Measurements from ENCODE around the gene IRAG1.

DNA sequence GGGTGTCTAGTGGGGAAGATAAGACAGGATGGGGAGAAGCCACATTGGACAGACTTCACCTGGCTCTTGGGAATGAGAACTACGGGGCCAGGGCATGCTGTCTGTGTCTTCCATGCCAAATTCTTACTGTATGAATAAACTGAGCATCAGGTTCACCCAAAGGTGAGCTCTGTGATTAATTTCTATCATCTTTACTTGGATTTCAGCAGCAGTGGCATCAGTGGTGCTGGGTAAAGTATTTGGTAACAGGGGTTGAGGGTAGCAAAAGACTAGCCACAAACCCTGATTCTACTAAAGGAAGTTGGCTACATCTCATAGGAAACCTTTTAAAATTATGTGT, 38.8 kb downstream of the IRAG1 start:
- TF ChIP-seq, protein P1, sequence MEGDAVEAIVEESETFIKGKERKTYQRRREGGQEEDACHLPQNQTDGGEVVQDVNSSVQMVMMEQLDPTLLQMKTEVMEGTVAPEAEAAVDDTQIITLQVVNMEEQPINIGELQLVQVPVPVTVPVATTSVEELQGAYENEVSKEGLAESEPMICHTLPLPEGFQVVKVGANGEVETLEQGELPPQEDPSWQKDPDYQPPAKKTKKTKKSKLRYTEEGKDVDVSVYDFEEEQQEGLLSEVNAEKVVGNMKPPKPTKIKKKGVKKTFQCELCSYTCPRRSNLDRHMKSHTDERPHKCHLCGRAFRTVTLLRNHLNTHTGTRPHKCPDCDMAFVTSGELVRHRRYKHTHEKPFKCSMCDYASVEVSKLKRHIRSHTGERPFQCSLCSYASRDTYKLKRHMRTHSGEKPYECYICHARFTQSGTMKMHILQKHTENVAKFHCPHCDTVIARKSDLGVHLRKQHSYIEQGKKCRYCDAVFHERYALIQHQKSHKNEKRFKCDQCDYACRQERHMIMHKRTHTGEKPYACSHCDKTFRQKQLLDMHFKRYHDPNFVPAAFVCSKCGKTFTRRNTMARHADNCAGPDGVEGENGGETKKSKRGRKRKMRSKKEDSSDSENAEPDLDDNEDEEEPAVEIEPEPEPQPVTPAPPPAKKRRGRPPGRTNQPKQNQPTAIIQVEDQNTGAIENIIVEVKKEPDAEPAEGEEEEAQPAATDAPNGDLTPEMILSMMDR (conservative IDR thresholded peaks at IDR 0.05; ENCODE audit: low read length), result no peak
- TF ChIP-seq EZH2phosphoT487 (IDR thresholded peaks at IDR 0.05; ENCODE audit: borderline replicate concordance, low read depth, low read length), result no peak

All from OCI-LY7 (cell line).